SK-N-SH (cell line): Measurements from ENCODE around the gene KCTD12. TPM values are rescaled to one million over a fixed set of nuclear protein-coding genes. Genes with fewer than 3 reads are reported as not detected.

Source experiments
- CTCF ChIA-PET: fragments of 300-600, 350-600 bp; formaldehyde crosslinking; extraction: SDS; loops from one replicate; lab custom pipeline; 2021; lab: Yijun Ruan, JAX
- POLR2A ChIA-PET: fragments of 350-600 bp; sonication (Branson Sonifier 250); formaldehyde crosslinking; extraction: SDS; loops from one replicate; lab custom pipeline; 2020; ENCODE audit warnings: antibody characterized with exemption, inconsistent platforms; lab: Yijun Ruan, JAX
- DNase-seq: peaks from one replicate; pipeline ENCODE4 v3.0.0; 2012
- H2AFZ ChIP-seq: fragments of 200-600 bp; sonication (generic); 2 replicates; pipeline ENCODE4 v1.8.1; 2016; ENCODE audit warnings: antibody characterized with exemption, mild to moderate bottlenecking, low read depth
- H3F3A ChIP-seq: fragments of 200-600 bp; sonication (generic); replicated peaks from 2 replicates; pipeline ENCODE3; 2016; ENCODE audit warnings: antibody characterized with exemption, mild to moderate bottlenecking; ENCODE audit not compliant: insufficient read depth
- H3K27ac ChIP-seq, 2 experiments: fragments of 200-500 bp in 1 of 2; fragments of 200-600 bp in 1 of 2; sonication (Bioruptor generic) in 1 of 2; sonication (generic), shearing (Covaris generic) in 1 of 2; 2 replicates each; pipeline versions ENCODE4 v1.5.1 to v1.6.1; 2014 to 2016; ENCODE audit warnings: low read depth in 2 of 2, inconsistent platforms in 1 of 2, low read length in 1 of 2, mild to moderate bottlenecking in 1 of 2, mixed read lengths in 1 of 2
- H3K27me3 ChIP-seq: fragments of 200-600 bp; sonication (generic), shearing (Covaris generic); 2 replicates; pipeline ENCODE4 v1.6.1; 2016; ENCODE audit warnings: mixed run types; ENCODE audit not compliant: insufficient read depth
- H3K36me3 ChIP-seq, 2 experiments: fragments of 200-500 bp in 1 of 2; fragments of 200-600 bp in 1 of 2; sonication (Bioruptor generic) in 1 of 2; sonication (generic) in 1 of 2; replicated peaks in 1 of 2; 2 replicates each; pipeline versions ENCODE3 to v1.5.1; 2014 to 2016; ENCODE audit warnings: low read length in 1 of 2, mild to moderate bottlenecking in 1 of 2; ENCODE audit not compliant: insufficient read depth in 2 of 2, control insufficient read depth in 1 of 2
- H3K4me1 ChIP-seq, 2 experiments: fragments of 200-500 bp in 1 of 2; fragments of 200-600 bp in 1 of 2; sonication (Bioruptor generic) in 1 of 2; sonication (generic), shearing (Covaris generic) in 1 of 2; 2 replicates each; pipeline versions ENCODE4 v1.5.1 to v1.6.1; 2014 to 2016; ENCODE audit warnings: low read depth in 1 of 2, low read length in 1 of 2, mixed run types in 1 of 2; ENCODE audit not compliant: insufficient read depth in 2 of 2, control insufficient read depth in 1 of 2
- H3K4me2 ChIP-seq: fragments of 200-600 bp; sonication (generic), shearing (Covaris generic); 2 replicates; pipeline ENCODE4 v1.6.1; 2017; ENCODE audit warnings: mixed run types
- H3K4me3 ChIP-seq, 2 experiments: fragments of 200-500 bp in 1 of 2; fragments of 200-600 bp in 1 of 2; sonication (Bioruptor generic) in 1 of 2; sonication (generic), shearing (Covaris generic) in 1 of 2; 2 replicates each; pipeline versions ENCODE4 v1.5.1 to v1.8.1; 2014 to 2016; ENCODE audit warnings: low read depth in 2 of 2, inconsistent platforms in 1 of 2, low read length in 1 of 2, mild to moderate bottlenecking in 1 of 2, mixed read lengths in 1 of 2, moderate library complexity in 1 of 2
- H3K79me2 ChIP-seq: fragments of 200-600 bp; sonication (generic); 2 replicates; pipeline ENCODE4 v1.8.1; 2017; ENCODE audit warnings: mild to moderate bottlenecking; ENCODE audit not compliant: insufficient read depth
- H3K9ac ChIP-seq: fragments of 200-600 bp; sonication (generic); 2 replicates; pipeline ENCODE4 v1.6.1; 2017; ENCODE audit warnings: mixed run types
- H3K9me2 ChIP-seq: fragments of 200-600 bp; sonication (generic); 2 replicates; pipeline ENCODE4 v1.6.1; 2017; ENCODE audit warnings: mixed run types
- H3K9me3 ChIP-seq: fragments of 200-600 bp; sonication (generic); 2 replicates; pipeline ENCODE4 v1.6.1; 2017; ENCODE audit warnings: mixed run types, mild to moderate bottlenecking, moderate library complexity
- H4K20me1 ChIP-seq: fragments of 200-600 bp; sonication (generic); 2 replicates; pipeline ENCODE4 v1.6.1; 2017; ENCODE audit warnings: mild to moderate bottlenecking, mixed run types; ENCODE audit not compliant: insufficient read depth
- EP300 ChIP-seq, 2 experiments: IDR thresholded peaks; 2 replicates each; pipeline versions ENCODE4 v1.4.0 to v1.6.1; 2012; ENCODE audit warnings: borderline replicate concordance in 1 of 2, low read depth in 1 of 2, low read length in 1 of 2
- FOSL2 ChIP-seq: IDR thresholded peaks from 2 replicates; pipeline ENCODE4 v1.4.0; 2012; ENCODE audit warnings: low read depth, mild to moderate bottlenecking, moderate library complexity, borderline replicate concordance
- FOXM1 ChIP-seq: IDR thresholded peaks from 2 replicates; pipeline ENCODE4 v1.4.0; 2012; ENCODE audit warnings: low read depth, mild to moderate bottlenecking
- GABPA ChIP-seq: IDR thresholded peaks from 2 replicates; pipeline ENCODE4 v1.4.0; 2012; ENCODE audit warnings: low read depth, mild to moderate bottlenecking
- JUND ChIP-seq: IDR thresholded peaks from 2 replicates; pipeline ENCODE4 v1.4.0; 2012
- NFIC ChIP-seq: IDR thresholded peaks from 2 replicates; pipeline ENCODE4 v1.4.0; 2012; ENCODE audit warnings: borderline replicate concordance
- NRF1 ChIP-seq: IDR thresholded peaks from 2 replicates; pipeline ENCODE4 v1.6.1; 2012; ENCODE audit warnings: low read depth, mild to moderate bottlenecking, low read length
- RAD21 ChIP-seq: IDR thresholded peaks from 2 replicates; pipeline ENCODE4 v1.6.1; 2012; ENCODE audit warnings: mild to moderate bottlenecking, low read length
- TCF12 ChIP-seq: IDR thresholded peaks from 2 replicates; pipeline ENCODE4 v1.4.0; 2012
- WGBS: methylation state at CpG from one replicate; pipeline ENCODE4 v1.1.6; 2017; ENCODE audit warnings: low lambda C conversion rate; 5-methylcytosine and 5-hydroxymethylcytosine counted together
- polyA plus RNA-seq, 3 experiments: library from polyadenylated mRNA; depleted of rRNA; stranded (reverse); fragments of >200 nt; gene quantifications; 2 replicates each; pipeline ENCODE4 v1.2.3, GENCODE V29; 2012
- TF ChIP-seq, protein P1 (sequence below): fragments of 150-350 bp; IDR thresholded peaks from 2 replicates; pipeline ENCODE4 v1.6.1; 2016; ENCODE audit warnings: mild to moderate bottlenecking, low read depth, low read length
- TF ChIP-seq, protein P2 (sequence below): fragments of 200-600 bp; sonication (generic); IDR thresholded peaks from 2 replicates; pipeline ENCODE4 v1.6.1; 2017; ENCODE audit warnings: antibody characterized with exemption, mild to moderate bottlenecking, moderate library complexity
- TF ChIP-seq, protein P3 (sequence below): IDR thresholded peaks from 2 replicates; pipeline ENCODE4 v1.4.0; 2012; ENCODE audit warnings: low read depth, borderline replicate concordance

The KCTD12 gene
- polyA plus RNA-seq, 1 of the 3 experiments (the other 2 are of a cell fraction) = 1.0 TPM

DNA sequence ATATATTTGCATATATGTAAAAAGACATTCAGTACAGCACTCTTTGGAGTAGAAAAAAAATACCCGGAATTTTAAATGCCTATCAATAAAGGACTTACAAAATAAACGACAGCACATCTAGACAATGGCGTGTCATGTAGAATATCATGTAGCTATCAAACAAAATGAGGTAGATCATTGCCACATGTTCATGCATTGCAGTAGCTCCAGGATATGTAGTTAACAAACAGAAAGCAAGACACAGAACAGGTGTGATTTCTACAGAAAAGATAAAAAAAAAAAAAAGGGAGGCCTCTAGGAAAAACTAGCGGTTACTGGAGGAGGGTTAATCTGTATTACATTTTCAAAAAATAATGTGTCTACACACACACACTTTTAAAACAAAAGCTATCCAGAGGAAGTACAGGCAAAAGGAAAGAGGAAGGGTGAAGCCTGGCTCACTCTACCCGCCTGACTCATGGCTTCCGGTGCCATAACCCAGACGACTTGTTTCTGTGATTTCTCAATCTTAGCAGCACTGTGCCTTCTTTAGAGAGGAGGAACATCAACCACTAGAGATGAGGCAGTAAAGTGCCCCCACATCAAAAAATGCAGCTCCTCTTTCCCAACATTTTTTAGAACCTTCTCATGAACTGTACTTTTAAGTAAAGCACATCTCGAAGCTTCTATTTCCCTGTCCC lies 6.9 kb downstream of the KCTD12 start (continued):
- TF ChIP-seq, protein P1, sequence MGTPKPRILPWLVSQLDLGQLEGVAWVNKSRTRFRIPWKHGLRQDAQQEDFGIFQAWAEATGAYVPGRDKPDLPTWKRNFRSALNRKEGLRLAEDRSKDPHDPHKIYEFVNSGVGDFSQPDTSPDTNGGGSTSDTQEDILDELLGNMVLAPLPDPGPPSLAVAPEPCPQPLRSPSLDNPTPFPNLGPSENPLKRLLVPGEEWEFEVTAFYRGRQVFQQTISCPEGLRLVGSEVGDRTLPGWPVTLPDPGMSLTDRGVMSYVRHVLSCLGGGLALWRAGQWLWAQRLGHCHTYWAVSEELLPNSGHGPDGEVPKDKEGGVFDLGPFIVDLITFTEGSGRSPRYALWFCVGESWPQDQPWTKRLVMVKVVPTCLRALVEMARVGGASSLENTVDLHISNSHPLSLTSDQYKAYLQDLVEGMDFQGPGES = no peak
- TF ChIP-seq NRF1 (no peak), FOXM1 (no peak), GABPA (peak; percentile 40; the same call in 1 of the 2 replicates), FOSL2 (peak; percentile 48; the same call in 1 of the 2 replicates)
- TF ChIP-seq, protein P2, sequence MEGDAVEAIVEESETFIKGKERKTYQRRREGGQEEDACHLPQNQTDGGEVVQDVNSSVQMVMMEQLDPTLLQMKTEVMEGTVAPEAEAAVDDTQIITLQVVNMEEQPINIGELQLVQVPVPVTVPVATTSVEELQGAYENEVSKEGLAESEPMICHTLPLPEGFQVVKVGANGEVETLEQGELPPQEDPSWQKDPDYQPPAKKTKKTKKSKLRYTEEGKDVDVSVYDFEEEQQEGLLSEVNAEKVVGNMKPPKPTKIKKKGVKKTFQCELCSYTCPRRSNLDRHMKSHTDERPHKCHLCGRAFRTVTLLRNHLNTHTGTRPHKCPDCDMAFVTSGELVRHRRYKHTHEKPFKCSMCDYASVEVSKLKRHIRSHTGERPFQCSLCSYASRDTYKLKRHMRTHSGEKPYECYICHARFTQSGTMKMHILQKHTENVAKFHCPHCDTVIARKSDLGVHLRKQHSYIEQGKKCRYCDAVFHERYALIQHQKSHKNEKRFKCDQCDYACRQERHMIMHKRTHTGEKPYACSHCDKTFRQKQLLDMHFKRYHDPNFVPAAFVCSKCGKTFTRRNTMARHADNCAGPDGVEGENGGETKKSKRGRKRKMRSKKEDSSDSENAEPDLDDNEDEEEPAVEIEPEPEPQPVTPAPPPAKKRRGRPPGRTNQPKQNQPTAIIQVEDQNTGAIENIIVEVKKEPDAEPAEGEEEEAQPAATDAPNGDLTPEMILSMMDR = no peak
- TF ChIP-seq, protein P3, sequence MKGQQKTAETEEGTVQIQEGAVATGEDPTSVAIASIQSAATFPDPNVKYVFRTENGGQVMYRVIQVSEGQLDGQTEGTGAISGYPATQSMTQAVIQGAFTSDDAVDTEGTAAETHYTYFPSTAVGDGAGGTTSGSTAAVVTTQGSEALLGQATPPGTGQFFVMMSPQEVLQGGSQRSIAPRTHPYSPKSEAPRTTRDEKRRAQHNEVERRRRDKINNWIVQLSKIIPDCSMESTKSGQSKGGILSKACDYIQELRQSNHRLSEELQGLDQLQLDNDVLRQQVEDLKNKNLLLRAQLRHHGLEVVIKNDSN = no peak
- TF ChIP-seq, all 33 proteins: peak for 11

DNA sequence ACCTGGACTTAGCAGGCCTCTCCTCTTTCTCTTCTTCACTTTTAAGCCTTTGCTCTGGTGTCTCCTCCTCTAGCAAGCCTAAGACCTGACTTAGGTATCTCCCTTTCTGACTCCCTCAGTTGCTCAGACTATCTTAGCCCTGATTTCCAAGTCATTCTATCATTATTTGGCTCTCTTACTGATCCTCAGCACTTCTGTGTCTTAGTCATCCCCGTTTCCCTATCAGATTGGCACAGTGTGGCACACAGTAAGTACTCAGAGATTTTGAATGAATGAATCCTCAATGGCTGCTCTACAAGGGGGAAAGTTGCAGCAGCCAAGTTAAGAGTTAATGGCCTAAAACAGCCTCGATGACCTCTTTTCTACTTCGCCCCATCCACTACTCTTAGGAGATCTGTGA lies 8.2 kb downstream of the KCTD12 start:
- Histone ChIP-seq H3K27me3 (no peaks in the 10 kb centered on the region), H4K20me1 (no peaks in the 10 kb centered on the region), H3K9ac (no peak overlapping the region), H3K27ac (no peak overlapping the region; a peak in 1 of 4 replicates), H3K9me2 (no peaks in the 10 kb centered on the region), H2AFZ (no peak overlapping the region), H3F3A (peaks cover 19% of the 10 kb centered on the region), H3K4me2 (no peak overlapping the region), H3K9me3 (no peaks in the 10 kb centered on the region), H3K79me2 (no peaks in the 10 kb centered on the region; the same call in 1 of the 2 replicates), H3K4me1 (peaks cover 8 to 11% of the 10 kb centered on the region in 2 experiments; a peak in 3 of 4 replicates)
- POLR2A ChIA-PET = no interaction called here
- CTCF ChIA-PET = no interaction called here
- TF ChIP-seq NFIC (peak; percentile 71), TCF12 (peak; percentile 28; the same call in 1 of the 2 replicates), JUND (peak; percentile 33; the same call in 1 of the 2 replicates), RAD21 (no peak), FOSL2 (peak; percentile 20; the same call in 1 of the 2 replicates), EP300 (IDR thresholded peaks at IDR 0.05; ENCODE audit: borderline replicate concordance in 1 of 2, low read depth in 1 of 2, low read length in 1 of 2) (0 out of 4 replicates have a peak, but pooled peaks of 1 of the 2 experiments have one; percentile 14)
- TF ChIP-seq, all 33 proteins: peak for 5
- no peak overlapping the region for H3K4me3 ChIP-seq
- no peak for DNase-seq
- 70% methylated on average over 3 of the region's 3 CpGs for WGBS
- H3K36me3 ChIP-seq = no peaks in the 10 kb centered on the region
